ENCODE data around the gene NECTIN4.

The NECTIN4 gene

GRCh38 chr1:161044908-161045735 is 44.2 kb downstream of the NECTIN4 start:
- Histone ChIP-seq H3K4me3 (ENCODE audit: low read depth, low read length) (peak overlapping the region; percentile 87), H3K79me2 (peaks cover 8% of the 10 kb centered on the region), H3K9me3 (ENCODE audit: control insufficient read depth, low read length) (no peaks in the 10 kb centered on the region), H2AFZ (peak overlapping the region; percentile 92), H3K27me3 (ENCODE audit: control insufficient read depth, insufficient read depth, low read length) (no peaks in the 10 kb centered on the region), H3K27ac (peak overlapping the region; percentile 98), H3K4me2 (ENCODE audit: low read length) (peak overlapping the region; percentile 70), H3K9ac (peak overlapping the region; percentile 22), H3K4me1 (peaks cover 6% of the 10 kb centered on the region), H3K36me3 (ENCODE audit: control insufficient read depth, insufficient read depth, low read length) (no peaks in the 10 kb centered on the region)
- no peak for TF ChIP-seq CTCF (IDR thresholded peaks at IDR 0.05)

- Histone ChIP-seq H3K4me3 (ENCODE audit: low read depth, low read length) (peak overlapping the region; percentile 87), H3K79me2 (peaks cover 8% of the 10 kb centered on the region), H2AFZ (peak overlapping the region; percentile 92), H3K9ac (no peak overlapping the region), H3K4me2 (ENCODE audit: low read length) (peak overlapping the region; percentile 70), H3K36me3 (ENCODE audit: control insufficient read depth, insufficient read depth, low read length) (no peaks in the 10 kb centered on the region), H3K27ac (peak overlapping the region; percentile 98), H3K9me3 (ENCODE audit: control insufficient read depth, low read length) (no peaks in the 10 kb centered on the region), H3K4me1 (peaks cover 6% of the 10 kb centered on the region), H3K27me3 (ENCODE audit: control insufficient read depth, insufficient read depth, low read length) (no peaks in the 10 kb centered on the region)
- no peak for TF ChIP-seq CTCF (IDR thresholded peaks at IDR 0.05)
Observed at GRCh38 chr1:161044535-161044907, 44.8 kb downstream of the NECTIN4 start.

- Histone ChIP-seq H2AFZ (no peak overlapping the region), H3K36me3 (ENCODE audit: control insufficient read depth, insufficient read depth, low read length) (no peaks in the 10 kb centered on the region), H3K27me3 (ENCODE audit: control insufficient read depth, insufficient read depth, low read length) (no peaks in the 10 kb centered on the region), H3K4me2 (ENCODE audit: low read length) (no peak overlapping the region), H3K79me2 (peaks cover 5% of the 10 kb centered on the region), H3K9me3 (ENCODE audit: control insufficient read depth, low read length) (no peaks in the 10 kb centered on the region), H3K27ac (no peak overlapping the region), H3K9ac (no peak overlapping the region), H3K4me1 (peaks cover 2% of the 10 kb centered on the region), H3K4me3 (ENCODE audit: low read depth, low read length) (no peak overlapping the region)
- TF ChIP-seq CTCF (IDR thresholded peaks at IDR 0.05) = no peak
Observed at GRCh38 chr1:161039546-161039945, 49.8 kb downstream of the NECTIN4 start.

GRCh38 chr1:161039154-161039545 is 50.2 kb downstream of the NECTIN4 start:
- TF ChIP-seq CTCF (IDR thresholded peaks at IDR 0.05) = no peak
- H3K4me1 ChIP-seq = peaks cover under 1% of the 10 kb centered on the region
- no peaks in the 10 kb centered on the region for H3K27me3 ChIP-seq (ENCODE audit: control insufficient read depth, insufficient read depth, low read length)
- no peaks in the 10 kb centered on the region for H3K9me3 ChIP-seq (ENCODE audit: control insufficient read depth, low read length)
- peaks cover 1% of the 10 kb centered on the region for H3K79me2 ChIP-seq
- H3K36me3 ChIP-seq (ENCODE audit: control insufficient read depth, insufficient read depth, low read length) = no peaks in the 10 kb centered on the region
- peak overlapping the region; percentile 83 for H3K4me2 ChIP-seq (ENCODE audit: low read length)
- H3K4me3 ChIP-seq (ENCODE audit: low read depth, low read length) = peak overlapping the region; percentile 80
- no peak overlapping the region for H3K9ac ChIP-seq
- H3K27ac ChIP-seq = peak overlapping the region; percentile 79
- peak overlapping the region; percentile 83 for H2AFZ ChIP-seq
